ENCODE data around the gene SLC38A9.

DNA sequence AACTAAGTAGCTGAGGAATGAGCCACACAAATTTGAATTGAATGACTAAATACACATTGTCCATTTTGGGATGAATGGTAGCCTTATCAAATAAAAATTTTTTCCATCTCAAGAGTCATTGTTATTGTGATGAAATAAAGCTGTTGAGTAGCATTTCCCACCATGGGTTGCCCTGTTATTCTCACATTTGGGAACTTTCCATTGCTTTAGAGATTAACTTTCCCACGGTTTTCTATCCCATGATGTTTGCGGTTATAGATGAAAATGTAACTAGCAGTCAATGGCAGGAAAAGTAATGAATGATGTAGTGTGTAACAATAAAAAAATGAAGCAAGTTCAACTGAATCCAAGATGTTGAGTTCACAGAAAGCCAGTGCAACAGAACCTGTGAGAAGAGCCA, 117.5 kb downstream of the SLC38A9 start:
- TF ChIP-seq, protein P1, sequence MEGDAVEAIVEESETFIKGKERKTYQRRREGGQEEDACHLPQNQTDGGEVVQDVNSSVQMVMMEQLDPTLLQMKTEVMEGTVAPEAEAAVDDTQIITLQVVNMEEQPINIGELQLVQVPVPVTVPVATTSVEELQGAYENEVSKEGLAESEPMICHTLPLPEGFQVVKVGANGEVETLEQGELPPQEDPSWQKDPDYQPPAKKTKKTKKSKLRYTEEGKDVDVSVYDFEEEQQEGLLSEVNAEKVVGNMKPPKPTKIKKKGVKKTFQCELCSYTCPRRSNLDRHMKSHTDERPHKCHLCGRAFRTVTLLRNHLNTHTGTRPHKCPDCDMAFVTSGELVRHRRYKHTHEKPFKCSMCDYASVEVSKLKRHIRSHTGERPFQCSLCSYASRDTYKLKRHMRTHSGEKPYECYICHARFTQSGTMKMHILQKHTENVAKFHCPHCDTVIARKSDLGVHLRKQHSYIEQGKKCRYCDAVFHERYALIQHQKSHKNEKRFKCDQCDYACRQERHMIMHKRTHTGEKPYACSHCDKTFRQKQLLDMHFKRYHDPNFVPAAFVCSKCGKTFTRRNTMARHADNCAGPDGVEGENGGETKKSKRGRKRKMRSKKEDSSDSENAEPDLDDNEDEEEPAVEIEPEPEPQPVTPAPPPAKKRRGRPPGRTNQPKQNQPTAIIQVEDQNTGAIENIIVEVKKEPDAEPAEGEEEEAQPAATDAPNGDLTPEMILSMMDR (IDR thresholded peaks at IDR 0.05): no peak
- TF ChIP-seq ZFX (IDR thresholded peaks at IDR 0.05; ENCODE audit: borderline replicate concordance): no peak
